ENCODE data around the gene FFAR4.

DNA sequence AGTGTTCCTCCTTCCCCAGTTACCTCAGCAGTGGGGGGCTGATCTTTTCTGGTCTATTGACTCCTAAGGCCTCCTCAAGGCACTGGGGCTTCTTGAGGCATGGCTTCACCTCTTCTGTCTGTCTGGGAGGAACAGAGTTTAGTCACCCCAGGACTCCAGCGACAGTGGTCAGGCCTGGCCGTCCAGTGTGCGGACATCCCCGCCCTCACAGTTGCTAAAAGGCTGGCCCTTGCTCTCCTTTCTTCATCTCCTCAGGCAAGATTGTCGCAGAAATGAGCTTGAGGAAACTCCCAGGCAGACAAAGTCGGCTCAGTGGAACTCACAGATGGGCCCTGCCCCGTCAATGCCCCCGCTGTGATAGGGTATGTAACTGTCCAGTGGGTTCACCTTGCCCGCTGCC, 7.0 kb upstream of the FFAR4 start:
- no peak for TF ChIP-seq POLR2AphosphoS5 (IDR thresholded peaks at IDR 0.05; ENCODE audit: low read depth)
- TF ChIP-seq, protein P1, sequence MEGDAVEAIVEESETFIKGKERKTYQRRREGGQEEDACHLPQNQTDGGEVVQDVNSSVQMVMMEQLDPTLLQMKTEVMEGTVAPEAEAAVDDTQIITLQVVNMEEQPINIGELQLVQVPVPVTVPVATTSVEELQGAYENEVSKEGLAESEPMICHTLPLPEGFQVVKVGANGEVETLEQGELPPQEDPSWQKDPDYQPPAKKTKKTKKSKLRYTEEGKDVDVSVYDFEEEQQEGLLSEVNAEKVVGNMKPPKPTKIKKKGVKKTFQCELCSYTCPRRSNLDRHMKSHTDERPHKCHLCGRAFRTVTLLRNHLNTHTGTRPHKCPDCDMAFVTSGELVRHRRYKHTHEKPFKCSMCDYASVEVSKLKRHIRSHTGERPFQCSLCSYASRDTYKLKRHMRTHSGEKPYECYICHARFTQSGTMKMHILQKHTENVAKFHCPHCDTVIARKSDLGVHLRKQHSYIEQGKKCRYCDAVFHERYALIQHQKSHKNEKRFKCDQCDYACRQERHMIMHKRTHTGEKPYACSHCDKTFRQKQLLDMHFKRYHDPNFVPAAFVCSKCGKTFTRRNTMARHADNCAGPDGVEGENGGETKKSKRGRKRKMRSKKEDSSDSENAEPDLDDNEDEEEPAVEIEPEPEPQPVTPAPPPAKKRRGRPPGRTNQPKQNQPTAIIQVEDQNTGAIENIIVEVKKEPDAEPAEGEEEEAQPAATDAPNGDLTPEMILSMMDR (conservative IDR thresholded peaks at IDR 0.05; ENCODE audit: low read depth in 2 of 2), result no peak
- TF ChIP-seq EZH2phosphoT487 (IDR thresholded peaks at IDR 0.05; ENCODE audit: unreplicated experiment), result no peak
- TF ChIP-seq EZH2 (IDR thresholded peaks at IDR 0.05; ENCODE audit: low read depth, unreplicated experiment), result no peak
- TF ChIP-seq, protein P2, sequence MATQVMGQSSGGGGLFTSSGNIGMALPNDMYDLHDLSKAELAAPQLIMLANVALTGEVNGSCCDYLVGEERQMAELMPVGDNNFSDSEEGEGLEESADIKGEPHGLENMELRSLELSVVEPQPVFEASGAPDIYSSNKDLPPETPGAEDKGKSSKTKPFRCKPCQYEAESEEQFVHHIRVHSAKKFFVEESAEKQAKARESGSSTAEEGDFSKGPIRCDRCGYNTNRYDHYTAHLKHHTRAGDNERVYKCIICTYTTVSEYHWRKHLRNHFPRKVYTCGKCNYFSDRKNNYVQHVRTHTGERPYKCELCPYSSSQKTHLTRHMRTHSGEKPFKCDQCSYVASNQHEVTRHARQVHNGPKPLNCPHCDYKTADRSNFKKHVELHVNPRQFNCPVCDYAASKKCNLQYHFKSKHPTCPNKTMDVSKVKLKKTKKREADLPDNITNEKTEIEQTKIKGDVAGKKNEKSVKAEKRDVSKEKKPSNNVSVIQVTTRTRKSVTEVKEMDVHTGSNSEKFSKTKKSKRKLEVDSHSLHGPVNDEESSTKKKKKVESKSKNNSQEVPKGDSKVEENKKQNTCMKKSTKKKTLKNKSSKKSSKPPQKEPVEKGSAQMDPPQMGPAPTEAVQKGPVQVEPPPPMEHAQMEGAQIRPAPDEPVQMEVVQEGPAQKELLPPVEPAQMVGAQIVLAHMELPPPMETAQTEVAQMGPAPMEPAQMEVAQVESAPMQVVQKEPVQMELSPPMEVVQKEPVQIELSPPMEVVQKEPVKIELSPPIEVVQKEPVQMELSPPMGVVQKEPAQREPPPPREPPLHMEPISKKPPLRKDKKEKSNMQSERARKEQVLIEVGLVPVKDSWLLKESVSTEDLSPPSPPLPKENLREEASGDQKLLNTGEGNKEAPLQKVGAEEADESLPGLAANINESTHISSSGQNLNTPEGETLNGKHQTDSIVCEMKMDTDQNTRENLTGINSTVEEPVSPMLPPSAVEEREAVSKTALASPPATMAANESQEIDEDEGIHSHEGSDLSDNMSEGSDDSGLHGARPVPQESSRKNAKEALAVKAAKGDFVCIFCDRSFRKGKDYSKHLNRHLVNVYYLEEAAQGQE (IDR thresholded peaks at IDR 0.05; ENCODE audit: unreplicated experiment), result no peak
